NCI-H2081 treated with DMSO at 0.1 percent for 48 hours (cell line): ENCODE data around the gene CFAP70.
"Not testable (repeated sequence)": the region's sequence is repeated elsewhere in the genome, so short reads cannot be mapped to it uniquely, and the experiment has no call there.

Experiments used
- DNase-seq: peaks from one replicate; lab custom pipeline; 2025; lab: John Stamatoyannopoulos, UW

The CFAP70 gene

DNA sequence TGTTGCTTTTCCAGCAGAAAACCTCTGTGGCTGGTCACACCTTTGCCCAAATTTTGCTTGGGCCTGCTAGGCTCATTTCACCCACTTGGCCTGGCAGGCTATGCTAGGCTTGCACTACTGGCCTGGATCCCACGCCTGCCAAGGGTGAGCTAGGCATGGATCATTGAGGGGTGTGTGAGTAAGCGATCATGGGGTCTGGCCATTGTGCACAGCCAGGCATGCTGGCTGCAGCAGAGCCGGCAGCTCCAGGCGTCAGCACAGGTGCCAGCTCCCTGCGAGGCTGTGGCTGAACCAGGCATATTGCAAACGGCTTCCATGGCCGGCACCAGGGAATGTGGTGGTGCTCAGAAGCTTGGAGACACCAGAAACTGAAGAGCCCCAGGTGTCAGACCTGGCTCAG, 19.2 kb downstream of the CFAP70 start:
- no peak for DNase-seq

DNA sequence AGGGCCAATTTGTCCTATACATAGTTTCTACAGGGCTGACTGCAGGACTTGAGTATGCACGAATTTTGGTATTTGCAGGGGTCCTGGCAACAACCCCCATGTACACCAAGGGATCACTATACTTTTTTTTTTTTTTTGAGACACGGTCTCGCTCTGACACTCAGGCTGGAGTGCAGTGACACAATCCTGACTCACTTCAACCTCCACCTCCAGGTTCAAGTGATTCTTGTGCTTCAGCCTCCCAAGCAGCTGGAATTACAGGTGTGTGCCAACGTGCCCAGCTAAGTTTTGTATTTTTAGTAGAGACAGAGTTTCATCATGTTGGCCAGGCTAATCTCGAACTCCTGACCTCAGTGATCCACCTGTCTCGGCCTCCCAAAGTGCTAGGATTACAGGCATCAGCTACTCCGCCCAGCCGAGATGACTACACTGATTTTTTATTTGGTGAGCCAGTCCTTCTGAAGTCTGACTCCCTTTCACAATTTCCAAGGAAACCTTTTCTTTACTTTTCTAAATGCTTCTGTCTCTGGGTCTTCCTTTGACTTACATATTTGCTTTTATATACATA, 19.8 kb downstream of the CFAP70 start:
- DNase-seq = no peak

DNA sequence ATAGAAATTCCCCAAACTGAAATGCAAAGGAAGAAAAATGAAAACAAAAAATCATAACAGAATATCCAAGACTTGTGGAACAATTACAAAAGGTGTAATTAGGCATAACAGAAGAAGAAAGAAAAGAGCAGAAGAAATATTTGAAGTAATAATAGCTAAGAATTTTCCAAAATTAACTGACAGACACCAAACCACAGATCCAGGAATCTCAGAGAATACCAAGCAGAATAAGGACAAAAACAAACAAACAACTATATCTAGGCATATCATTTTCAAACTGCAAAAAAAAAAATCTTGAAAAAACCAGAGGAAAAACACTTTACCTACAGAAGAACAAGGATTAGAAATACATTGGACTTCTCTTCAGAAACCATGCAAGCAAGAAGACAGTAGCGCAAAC, 25.5 kb downstream of the CFAP70 start:
- no peak for DNase-seq

DNA sequence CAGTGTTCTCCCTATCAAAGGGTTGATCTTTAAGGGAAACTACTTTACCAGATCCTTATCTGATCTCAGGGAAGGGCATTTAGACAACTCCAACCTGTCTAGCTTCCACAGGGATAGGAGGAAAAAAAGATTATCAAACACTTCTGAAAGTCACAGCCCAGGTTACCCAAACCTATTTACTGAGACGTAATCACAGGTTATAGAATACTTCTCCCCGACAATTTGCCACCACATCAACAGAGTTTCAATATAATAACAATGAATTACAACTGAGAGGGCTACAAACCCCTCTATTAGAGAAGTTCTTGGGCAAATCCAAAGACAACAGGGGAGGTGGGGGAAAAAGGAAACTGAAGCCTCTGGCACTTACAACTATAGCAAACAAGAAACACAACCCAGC, 26.3 kb downstream of the CFAP70 start:
- no peak for DNase-seq

DNA sequence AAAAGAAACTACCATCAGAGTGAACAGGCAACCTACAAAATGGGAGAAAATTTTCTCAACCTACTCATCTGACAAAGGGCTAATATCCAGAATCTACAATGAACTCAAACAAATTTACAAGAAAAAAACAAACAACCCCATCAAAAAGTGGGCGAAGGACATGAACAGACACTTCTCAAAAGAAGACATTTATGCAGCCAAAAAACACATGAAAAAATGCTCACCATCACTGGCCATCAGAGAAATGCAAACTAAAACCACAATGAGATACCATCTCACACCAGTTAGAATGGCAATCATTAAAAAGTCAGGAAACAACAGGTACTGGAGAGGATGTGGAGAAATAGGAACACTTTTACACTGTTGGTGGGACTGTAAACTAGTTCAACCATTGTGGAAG, 30.1 kb downstream of the CFAP70 start:
- not testable (repeated sequence) for DNase-seq

DNA sequence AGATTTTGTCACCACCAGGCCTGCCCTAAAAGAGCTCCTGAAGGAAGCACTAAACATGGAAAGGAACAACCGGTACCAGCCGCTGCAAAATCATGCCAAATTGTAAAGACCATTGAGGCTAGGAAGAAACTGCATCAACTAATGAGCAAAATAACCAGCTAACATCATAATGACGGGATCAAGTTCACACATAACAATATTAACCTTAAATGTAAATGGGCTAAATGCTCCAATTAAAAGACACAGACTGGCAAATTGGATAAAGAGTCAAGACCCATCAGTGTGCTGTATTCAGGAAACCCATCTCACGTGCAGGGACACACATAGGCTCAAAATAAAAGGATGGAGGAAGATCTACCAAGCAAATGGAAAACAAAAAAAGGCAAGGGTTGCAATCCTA, 33.4 kb downstream of the CFAP70 start:
- not testable (repeated sequence) for DNase-seq

DNA sequence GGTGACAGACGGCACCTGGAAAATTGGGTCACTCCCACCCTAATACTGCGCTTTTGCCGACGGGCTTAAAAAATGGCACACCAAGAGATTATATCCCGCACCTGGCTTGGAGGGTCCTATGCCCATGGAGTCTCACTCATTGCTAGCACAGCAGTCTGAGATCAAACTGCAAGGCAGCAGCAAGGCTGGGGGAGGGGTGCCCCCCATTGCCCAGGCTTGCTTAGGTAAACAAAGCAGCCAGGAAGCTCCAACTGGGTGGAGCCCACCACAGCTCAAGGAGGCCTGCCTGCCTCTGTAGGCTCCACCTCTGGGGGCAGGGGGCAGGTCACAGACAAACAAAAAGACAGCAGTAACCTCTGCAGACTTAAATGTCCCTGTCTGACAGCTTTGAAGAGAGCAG, 35.1 kb downstream of the CFAP70 start:
- DNase-seq = not testable (repeated sequence)

DNA sequence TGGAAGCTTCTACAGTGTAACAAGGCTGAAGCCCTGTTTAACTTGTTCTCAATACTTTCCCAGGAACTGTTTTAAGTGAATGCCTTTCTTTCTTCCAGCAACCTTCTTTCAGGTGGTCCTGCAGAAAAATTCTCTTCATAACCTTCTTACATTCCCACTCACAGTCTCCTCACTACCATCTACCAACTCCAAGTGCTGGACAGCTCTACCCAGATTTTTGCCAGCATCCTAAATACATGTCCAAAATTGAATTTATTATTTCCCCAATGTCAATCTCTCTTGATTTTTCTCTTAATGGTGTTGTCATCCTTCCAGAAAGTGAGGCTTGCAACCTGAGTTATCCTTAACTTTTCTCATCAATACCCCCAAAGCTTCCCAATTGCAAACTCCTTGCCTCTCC, 48.2 kb downstream of the CFAP70 start:
- DNase-seq = no peak

DNA sequence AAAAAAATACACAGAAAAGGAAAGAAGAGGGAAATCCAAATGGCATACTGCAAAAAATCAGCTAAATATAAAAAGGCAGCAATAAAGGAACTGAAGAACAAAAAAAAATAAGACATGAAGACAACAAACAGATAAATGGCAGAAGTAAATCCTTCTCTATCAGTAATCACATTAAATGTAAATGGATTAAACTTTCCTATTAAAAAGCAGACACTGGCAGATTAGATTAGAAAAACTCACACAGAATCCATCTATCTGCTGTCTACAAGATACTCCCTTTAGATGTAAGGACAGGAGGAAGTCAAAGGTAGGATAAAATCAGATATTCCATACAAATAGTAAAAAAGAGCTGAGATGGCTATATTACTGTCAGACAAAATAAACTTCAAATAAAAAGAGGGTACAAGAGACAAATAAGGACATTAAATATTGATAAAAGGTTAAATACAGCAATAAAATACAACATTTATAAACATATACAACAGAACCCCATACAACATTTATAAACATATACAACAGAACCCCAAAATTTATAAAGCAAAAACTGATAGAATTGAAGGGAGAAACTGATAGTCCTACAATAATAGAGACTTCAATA, 51.4 kb downstream of the CFAP70 start:
- no peak for DNase-seq

DNA sequence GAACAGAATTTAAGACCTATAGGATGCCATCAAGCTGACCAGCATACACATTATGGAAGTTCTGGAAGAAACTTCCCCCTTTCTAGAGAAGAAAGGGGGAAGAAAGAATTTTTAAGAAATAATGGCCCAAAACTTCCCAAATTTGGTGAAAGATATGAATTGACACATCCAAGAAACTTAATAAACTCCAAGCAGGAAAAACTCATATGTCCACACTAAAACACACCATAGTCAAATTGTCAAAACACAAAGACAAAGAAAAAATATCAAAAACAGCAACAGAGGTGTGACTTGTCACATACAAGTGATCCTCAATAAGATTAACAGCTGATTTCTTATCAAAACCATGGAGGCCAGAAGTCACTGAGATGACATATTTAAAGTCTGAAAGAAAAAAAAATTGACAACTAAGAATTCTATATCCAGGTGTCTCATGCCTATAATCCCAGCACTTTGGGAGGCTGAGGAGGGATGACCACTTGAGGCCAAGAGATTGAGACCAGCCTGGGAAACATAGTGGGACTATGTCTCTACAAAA, 52.4 kb downstream of the CFAP70 start:
- DNase-seq = no peak

DNA sequence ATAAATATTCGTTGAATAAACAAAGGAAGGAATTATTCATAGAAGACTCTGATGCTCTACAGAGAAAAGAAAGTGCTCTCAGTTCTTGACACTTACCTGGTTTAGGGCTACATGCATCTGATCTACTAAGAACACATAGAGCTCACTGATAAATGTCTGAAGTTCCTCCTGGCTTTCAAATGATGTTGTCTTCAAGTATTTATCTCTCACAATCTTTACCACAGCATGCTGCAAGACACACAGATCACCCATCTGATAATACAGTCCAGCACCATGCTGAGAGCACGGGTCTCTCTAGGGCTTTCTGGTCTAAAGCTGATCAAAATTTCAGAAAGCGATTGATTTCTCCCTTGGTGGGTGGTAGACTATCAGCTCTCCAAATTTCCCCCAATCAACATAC, 61.7 kb downstream of the CFAP70 start:
- DNase-seq = no peak

DNA sequence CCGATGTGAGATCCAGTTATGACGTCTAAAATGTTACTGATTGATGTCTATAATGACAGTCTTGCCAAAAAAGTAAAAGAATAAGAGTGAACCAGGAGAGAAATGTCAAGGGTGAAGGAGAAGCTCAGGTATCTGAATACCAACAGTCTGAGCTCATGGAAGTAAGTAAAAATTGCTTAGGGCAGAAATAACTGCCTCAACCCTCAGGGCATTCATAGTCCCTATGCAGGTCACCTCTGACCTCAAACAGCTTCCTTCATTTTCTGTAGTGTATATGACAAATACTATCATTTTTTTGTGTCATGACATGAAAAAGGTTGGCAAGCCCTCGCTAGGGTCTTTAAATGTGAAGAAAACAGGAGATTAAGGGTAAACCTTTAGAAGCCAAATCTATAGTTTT, 65.2 kb downstream of the CFAP70 start:
- no peak for DNase-seq

DNA sequence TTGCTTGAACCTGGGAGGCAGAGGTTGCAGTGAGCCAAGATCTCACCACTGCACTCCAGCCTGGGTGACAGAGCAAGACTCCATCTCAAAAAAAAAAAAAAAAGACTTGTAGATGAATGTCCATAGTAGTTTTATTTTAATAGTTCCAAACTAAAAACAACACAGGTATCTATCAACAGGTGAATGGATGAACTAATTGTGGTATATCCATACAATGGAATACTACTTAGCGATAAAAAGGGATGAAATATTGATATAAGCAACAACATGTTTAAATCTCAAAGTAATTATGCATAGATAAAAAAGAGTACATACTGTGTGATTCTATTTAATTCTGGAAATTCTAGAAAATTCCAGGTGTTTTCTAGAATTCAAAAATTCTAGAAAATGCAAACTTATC, 68.7 kb downstream of the CFAP70 start:
- no peak for DNase-seq

DNA sequence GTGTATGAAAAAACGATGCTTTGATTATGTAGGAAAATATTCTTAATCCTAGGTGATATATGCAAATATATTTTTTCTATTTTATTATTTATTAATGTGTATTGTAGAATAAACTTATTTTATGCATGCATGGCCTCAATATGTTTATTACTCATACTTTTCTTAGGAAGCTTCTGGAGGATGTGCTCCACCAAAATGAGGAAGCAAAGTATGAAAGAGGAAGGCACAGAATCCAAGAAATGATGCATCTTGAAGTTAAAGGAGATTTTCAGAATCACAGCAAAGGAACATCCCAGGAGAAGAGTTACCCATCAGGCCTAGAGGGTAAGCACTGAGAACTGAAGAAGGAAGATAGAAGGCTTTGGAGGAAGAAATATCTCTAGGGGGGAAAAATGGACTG, 71.2 kb downstream of the CFAP70 start:
- DNase-seq = no peak

DNA sequence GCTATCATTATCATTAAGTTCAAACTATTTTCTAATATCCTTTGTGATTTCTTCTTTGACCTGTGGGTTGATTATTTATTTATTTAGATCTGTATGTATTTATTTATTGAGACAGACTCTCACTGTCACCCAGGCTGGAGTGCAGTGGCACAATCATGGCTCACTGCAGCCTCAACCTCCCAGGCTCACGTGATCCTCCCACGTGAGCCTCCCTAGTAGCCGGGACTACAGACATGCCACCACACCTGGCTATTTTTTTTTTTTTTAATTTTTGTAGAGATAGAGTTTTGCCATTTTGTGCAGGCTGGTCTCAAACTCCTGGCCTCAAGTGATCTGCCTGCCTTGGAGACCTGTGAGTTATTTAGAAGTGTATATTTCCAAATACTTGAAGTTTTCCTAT, 77.6 kb downstream of the CFAP70 start:
- DNase-seq = no peak

DNA sequence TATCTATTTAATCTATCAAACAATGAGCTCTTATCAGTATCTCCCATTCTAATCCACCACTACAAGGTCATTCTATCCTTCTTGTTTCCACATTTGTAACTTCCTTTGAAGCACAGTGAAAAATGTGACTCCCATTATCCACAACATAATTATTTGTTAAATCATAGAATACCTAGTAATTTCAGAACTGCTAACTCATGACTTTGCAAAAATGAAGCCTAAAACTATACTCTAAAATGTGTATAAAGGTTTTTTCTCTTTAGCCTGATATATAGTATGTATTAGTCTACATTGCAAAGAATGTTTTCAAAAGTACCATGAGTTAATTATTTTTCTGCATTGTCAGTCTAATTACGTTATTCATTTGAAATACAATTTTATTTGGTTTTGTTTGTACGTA, 94.2 kb downstream of the CFAP70 start:
- no peak for DNase-seq

DNA sequence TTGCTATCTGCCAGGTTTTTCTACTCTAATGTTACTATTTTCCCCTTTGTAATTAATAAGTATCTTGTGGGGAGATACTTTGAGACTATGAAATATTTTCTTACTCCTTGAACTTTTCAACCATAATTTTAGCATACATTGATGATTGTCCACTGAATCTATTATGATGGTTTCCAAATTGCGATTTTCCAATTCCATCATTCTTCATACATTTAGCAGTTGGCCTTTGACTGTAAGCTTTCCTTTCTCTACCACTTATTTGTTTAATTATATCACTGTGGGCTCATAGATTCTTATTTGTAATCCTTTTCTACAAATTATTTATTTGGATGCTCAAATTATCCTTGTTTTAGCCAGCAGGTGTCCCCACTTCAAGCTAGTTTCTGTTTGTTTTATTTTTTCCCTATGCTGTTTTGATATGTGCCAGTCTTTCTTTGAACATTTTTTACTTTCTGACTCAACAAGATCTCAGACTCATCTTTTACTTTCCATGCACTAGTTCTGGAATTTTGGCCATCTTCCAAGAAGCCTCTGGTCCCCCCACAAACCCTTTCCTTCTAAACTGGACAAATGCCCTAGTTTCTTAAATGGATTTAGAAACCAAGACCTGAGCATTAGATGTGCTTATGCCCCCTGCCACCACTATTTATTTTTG, 94.8 kb downstream of the CFAP70 start:
- no peak for DNase-seq

DNA sequence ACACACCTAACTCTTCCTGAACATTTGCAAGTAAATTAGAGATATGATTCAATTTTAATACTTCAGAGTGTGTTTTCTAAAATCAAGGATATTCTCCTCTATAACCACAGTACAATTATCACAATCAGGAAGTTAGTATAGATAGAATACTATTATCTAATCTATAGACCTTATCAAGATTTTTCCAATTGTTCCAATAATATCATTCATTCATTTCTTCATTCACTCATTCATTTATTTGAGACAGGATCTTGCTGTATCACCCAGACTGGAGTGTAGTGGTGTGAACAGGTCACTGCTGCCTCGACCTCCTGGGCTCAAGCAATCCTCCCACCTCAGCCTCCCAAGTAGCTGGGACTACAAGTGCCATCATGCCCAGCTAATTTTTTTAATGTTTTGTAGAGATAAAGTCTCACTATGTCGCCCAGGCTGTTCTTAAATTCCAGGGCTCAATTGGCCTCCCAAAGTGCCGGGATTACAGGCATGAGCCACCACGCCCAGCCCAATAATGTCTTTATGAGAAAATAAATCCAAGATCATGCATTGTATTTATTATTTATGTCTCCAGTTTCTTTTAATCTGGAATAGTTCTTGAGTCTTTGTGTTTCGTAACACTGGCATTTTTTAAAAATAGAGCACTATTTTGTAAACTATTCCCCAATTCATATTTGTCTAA, 95.6 kb downstream of the CFAP70 start:
- no peak for DNase-seq

DNA sequence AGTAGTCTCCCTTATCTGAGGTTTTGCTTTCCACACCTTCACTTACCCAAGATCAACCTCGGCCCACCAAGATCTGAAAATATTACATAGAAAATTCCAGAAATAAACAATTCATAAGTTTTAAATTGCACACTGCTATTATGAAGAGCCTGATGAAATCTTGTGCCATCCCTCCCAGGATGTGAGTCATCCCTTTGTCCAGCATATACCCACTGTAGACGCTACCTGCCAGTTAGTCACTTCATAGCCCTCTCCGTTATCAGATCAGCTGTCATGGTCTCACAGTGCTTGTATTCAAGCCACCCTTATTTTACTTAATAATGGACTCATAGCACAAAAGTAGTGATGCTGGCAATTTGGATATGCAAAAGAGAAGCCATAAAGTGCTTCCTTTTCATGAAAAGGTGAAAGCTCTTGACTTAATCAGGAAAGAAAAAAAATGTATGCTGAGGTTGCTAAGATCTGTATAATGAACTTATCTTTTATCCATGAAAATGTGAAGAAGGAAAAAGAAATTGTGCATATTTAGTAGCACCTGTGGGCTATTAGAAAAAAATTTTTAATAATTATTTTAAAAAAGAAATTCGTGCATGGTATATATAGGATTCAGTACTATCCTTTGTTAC, 96.4 kb downstream of the CFAP70 start:
- DNase-seq = no peak

DNA sequence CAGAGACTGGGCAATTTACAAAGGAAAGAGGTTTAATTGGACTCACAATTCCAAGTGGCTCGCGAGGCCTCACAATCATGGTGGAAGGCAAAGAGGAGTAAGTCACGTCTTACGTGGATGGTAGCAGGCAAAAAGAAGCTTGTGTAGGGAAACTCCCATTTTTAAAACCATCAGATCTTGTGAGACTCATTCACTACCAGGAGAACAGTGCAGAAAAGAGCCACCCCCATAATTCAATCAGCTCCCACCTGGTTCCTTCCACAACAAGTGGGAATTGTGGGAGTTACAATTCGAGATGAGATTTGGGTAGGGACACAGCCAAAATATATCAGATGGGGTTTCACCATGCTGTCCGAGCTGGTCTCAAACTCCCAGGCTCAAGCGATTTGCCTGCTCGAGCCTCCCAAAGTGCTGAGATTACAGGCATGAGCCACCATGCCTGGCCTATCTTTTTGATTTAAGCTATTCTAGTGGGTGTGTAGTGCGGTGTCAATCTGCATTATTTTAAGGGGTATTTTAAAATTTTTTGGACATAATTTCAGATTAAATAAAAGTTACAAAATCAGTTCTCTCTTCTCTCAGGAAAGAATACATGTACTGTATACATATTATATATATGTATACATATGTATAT, 97.2 kb downstream of the CFAP70 start:
- DNase-seq = no peak

DNA sequence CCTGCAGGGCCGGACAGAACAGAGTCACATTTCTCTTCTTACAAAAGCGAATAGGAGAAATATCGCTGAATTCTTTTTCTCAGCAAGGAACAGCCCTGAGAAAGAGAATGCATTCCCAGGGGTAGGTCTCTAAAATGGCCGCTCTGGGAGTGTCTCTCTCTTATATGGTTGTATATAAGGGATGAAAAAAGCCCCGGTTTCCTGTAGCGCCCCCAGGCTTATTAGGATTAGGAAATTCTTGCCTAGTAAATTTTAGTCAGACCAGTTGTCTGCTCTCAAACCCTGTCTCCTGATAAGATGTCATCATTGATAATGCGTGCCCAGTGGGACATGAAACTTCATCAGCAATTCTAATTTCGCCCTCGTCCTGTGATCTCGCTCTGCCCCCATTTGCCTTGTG, 100.1 kb downstream of the CFAP70 start:
- DNase-seq = not testable (repeated sequence)

DNA sequence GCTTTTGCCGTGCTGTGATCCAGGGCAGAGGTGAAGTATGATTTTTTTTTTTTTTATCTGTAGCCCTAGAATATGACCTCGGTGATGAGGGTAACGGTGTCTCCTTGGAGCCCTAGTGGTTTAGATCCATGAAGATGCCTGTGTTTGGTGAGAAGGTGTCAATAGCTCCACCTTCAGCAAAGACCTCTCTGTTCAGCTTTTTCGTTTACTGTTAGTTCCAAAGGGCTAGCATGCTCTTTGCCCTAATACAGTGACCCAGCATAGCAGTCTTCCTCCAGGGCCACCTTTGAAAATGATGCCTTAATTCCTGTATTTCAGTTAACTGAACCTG, 105.5 kb downstream of the CFAP70 start:
- DNase-seq = no peak
